Right forelimb (tissue), 1 donor: Measurements from ENCODE around the gene CBARP.

Experiments
- DNase-seq: peaks from one replicate; pipeline ENCODE4 v3.0.0-alpha.2; 2018

CBARP gene

GRCh38 chr19:1274852-1275259, 37.1 kb upstream of the CBARP start:
- DNase-seq: no peak

GRCh38 chr19:1274081-1274851, 36.5 kb upstream of the CBARP start:
- DNase-seq: no peak

- DNase-seq: no peak
These were observed 35.6 kb upstream of the CBARP start for GRCh38 chr19:1273263-1274041.

- no peak for DNase-seq
These were observed 34.8 kb upstream of the CBARP start for GRCh38 chr19:1272423-1273262.

- DNase-seq: no peak
These were observed 34.0 kb upstream of the CBARP start for GRCh38 chr19:1271528-1272422.

- DNase-seq: no peak
These were observed 33.2 kb upstream of the CBARP start for GRCh38 chr19:1270854-1271527.

GRCh38 chr19:1270213-1270853, 32.5 kb upstream of the CBARP start:
- DNase-seq: no peak

GRCh38 chr19:1269478-1270212, 31.8 kb upstream of the CBARP start:
- peak; percentile 94 for DNase-seq

GRCh38 chr19:1269065-1269477, 31.3 kb upstream of the CBARP start, which contains the start of gene CIRBP:
TSS of gene CIRBP (plus strand) at chr19:1269332. CDS start at chr19:1270934, 1,602 bp downstream.
- peak; percentile 99 for DNase-seq

- DNase-seq: no peak
These were observed 30.6 kb upstream of the CBARP start for GRCh38 chr19:1268226-1269064.

- no peak for DNase-seq
These were observed 29.8 kb upstream of the CBARP start for GRCh38 chr19:1267477-1268225.

- DNase-seq: peak; percentile 89
These were observed 29.2 kb upstream of the CBARP start for GRCh38 chr19:1266916-1267476.

GRCh38 chr19:1266129-1266915, 28.5 kb upstream of the CBARP start:
- peak; percentile 87 for DNase-seq

- DNase-seq: peak; percentile 76
These were observed 27.9 kb upstream of the CBARP start for GRCh38 chr19:1265615-1266128.

GRCh38 chr19:1264801-1265614, 27.2 kb upstream of the CBARP start:
- peak; percentile 73 for DNase-seq

GRCh38 chr19:1263188-1263587, 25.4 kb upstream of the CBARP start:
- no peak for DNase-seq
